GM23338 (cell line): Measurements from ENCODE around the gene BCAP29. TPM values are rescaled to one million over a fixed set of nuclear protein-coding genes. Genes with fewer than 3 reads are reported as not detected.

ENCODE experiments used
- ATAC-seq: fragments of 200-7000 bp; cut with Tn5 transposase; 3 replicates; pipeline ENCODE4 v1.9.1; 2020
- DNase-seq: peaks from one replicate; pipeline ENCODE4 v3.0.0-alpha.2; 2015; ENCODE audit warnings: low spot score
- H2AFZ ChIP-seq: fragments of 200-600 bp; sonication (generic); 2 replicates; pipeline ENCODE4 v1.8.0; 2016; ENCODE audit warnings: antibody characterized with exemption, mild to moderate bottlenecking, moderate library complexity
- H3F3A ChIP-seq: fragments of 200-600 bp; sonication (generic); replicated peaks from 2 replicates; pipeline ENCODE4 v1.8.0; 2017; ENCODE audit warnings: antibody characterized with exemption, mixed run types, low read depth
- H3K27ac ChIP-seq: fragments of 200-600 bp; sonication (generic); 2 replicates; pipeline ENCODE4 v1.6.1; 2016; ENCODE audit warnings: low read depth
- H3K27me3 ChIP-seq: fragments of 200-600 bp; sonication (generic); 2 replicates; pipeline ENCODE4 v1.8.0; 2016; ENCODE audit warnings: mild to moderate bottlenecking, mixed run types, moderate library complexity; ENCODE audit not compliant: insufficient read depth
- H3K36me3 ChIP-seq: fragments of 200-600 bp; sonication (generic); 2 replicates; pipeline ENCODE4 v1.8.0; 2016; ENCODE audit warnings: mild to moderate bottlenecking; ENCODE audit not compliant: insufficient read depth
- H3K4me1 ChIP-seq: fragments of 200-600 bp; sonication (generic); 2 replicates; pipeline ENCODE4 v1.8.0; 2016; ENCODE audit warnings: mild to moderate bottlenecking, moderate library complexity; ENCODE audit not compliant: insufficient read depth
- H3K4me2 ChIP-seq: fragments of 200-600 bp; sonication (generic); 2 replicates; pipeline ENCODE4 v1.7.1; 2017; ENCODE audit warnings: mixed run types
- H3K4me3 ChIP-seq: fragments of 200-600 bp; sonication (generic); 2 replicates; pipeline ENCODE4 v1.6.1; 2016; ENCODE audit warnings: mixed run types
- H3K79me2 ChIP-seq: fragments of 200-600 bp; sonication (generic); replicated peaks from 2 replicates; pipeline ENCODE4 v1.8.0; 2017; ENCODE audit warnings: mild to moderate bottlenecking; ENCODE audit not compliant: insufficient read depth
- H3K9me2 ChIP-seq: fragments of 200-600 bp; sonication (generic); 2 replicates; pipeline ENCODE4 v1.8.0; 2017; ENCODE audit not compliant: insufficient read depth
- H4K20me1 ChIP-seq: fragments of 200-600 bp; sonication (generic); replicated peaks from 2 replicates; pipeline ENCODE4 v1.8.0; 2017; ENCODE audit warnings: mild to moderate bottlenecking; ENCODE audit not compliant: insufficient read depth
- H3K27ac Mint-ChIP-seq: 2 replicates; pipeline ENCODE4 v1.8.0; 2020; ENCODE audit warnings: inconsistent platforms, mild to moderate bottlenecking, moderate library complexity, mixed read lengths
- H3K27me3 Mint-ChIP-seq: 3 replicates; pipeline ENCODE4 v1.8.0; 2022; ENCODE audit warnings: low read depth, mild to moderate bottlenecking, moderate library complexity, mixed read lengths, inconsistent platforms; ENCODE audit not compliant: insufficient read depth, poor library complexity
- H3K36me3 Mint-ChIP-seq: 3 replicates; pipeline ENCODE4 v1.8.0; 2021; ENCODE audit warnings: low read depth, mild to moderate bottlenecking, inconsistent platforms, moderate library complexity, mixed read lengths
- H3K4me1 Mint-ChIP-seq: 3 replicates; pipeline ENCODE4 v1.8.0; 2020; ENCODE audit warnings: mild to moderate bottlenecking, inconsistent platforms, mixed read lengths
- H3K4me3 Mint-ChIP-seq: 3 replicates; pipeline ENCODE4 v1.8.0; 2021; ENCODE audit warnings: moderate library complexity, mild to moderate bottlenecking, inconsistent platforms, mixed read lengths
- H3K9me3 Mint-ChIP-seq: 3 replicates; pipeline ENCODE4 v1.8.0; 2020; ENCODE audit warnings: moderate library complexity, mild to moderate bottlenecking, inconsistent platforms, mixed read lengths
- CREB1 ChIP-seq: fragments of 250-450 bp; sonication (Bioruptor Pico); IDR thresholded peaks from 2 replicates; pipeline ENCODE4 v1.5.0; 2020; ENCODE audit warnings: low read depth, mild to moderate bottlenecking, moderate library complexity
- CTCF ChIP-seq, 2 experiments: fragments of 200-600 bp in 1 of 2; sonication (generic) in 1 of 2; conservative IDR thresholded peaks; 2 replicates each; pipeline versions ENCODE4 v1.5.1 to v1.6.1; 2016 to 2017; ENCODE audit warnings: antibody characterized with exemption in 2 of 2, low read depth in 2 of 2, mild to moderate bottlenecking in 2 of 2, moderate library complexity in 1 of 2
- EZH2 ChIP-seq: fragments of 200-600 bp; sonication (generic); IDR thresholded peaks from one replicate; pipeline ENCODE4 v1.8.0; 2017; ENCODE audit warnings: antibody characterized with exemption, mild to moderate bottlenecking, low read depth; ENCODE audit not compliant: unreplicated experiment
- JUNB ChIP-seq: IDR thresholded peaks from one replicate; pipeline ENCODE4 v1.6.1; 2016; ENCODE audit warnings: antibody characterized with exemption; ENCODE audit not compliant: unreplicated experiment
- POLR2AphosphoS5 ChIP-seq: IDR thresholded peaks from 2 replicates; pipeline ENCODE4 v1.6.1; 2016; ENCODE audit warnings: antibody characterized with exemption, low read depth
- REST ChIP-seq: IDR thresholded peaks from one replicate; pipeline ENCODE4 v1.6.1; 2018; ENCODE audit warnings: antibody characterized with exemption; ENCODE audit not compliant: unreplicated experiment
- STAT1 ChIP-seq: IDR thresholded peaks from one replicate; pipeline ENCODE4 v1.6.1; 2016; ENCODE audit warnings: antibody characterized with exemption; ENCODE audit not compliant: unreplicated experiment
- ZNF114 ChIP-seq: fragments of 250-450 bp; sonication (Bioruptor Pico); IDR thresholded peaks from 2 replicates; pipeline ENCODE4 v1.5.0; 2020; ENCODE audit warnings: mild to moderate bottlenecking, moderate library complexity
- ZNF331 ChIP-seq: fragments of 250-450 bp; sonication (Bioruptor Pico); IDR thresholded peaks from 2 replicates; pipeline ENCODE4 v1.5.0; 2020; ENCODE audit warnings: low read depth, mild to moderate bottlenecking, moderate library complexity
- polyA plus RNA-seq: library from polyadenylated mRNA; unstranded; fragments of >200 nt; fragmentation: Nextera tagmentation; extraction: Ambion mirVana; gene quantifications from 2 replicates; pipeline ENCODE4 v1.2.1, GENCODE V29; 2016
- total RNA-seq: library from RNA; depleted of rRNA; stranded (reverse); fragments of >200 nt; shearing (Covaris generic); gene quantifications from 2 replicates; pipeline ENCODE4 v1.2.3, GENCODE V29; 2014

Gene BCAP29
- total and polyA plus RNA-seq, 2 experiments from 2014 or later: 18.4 to 24.0 TPM

GRCh38 chr7:107643407-107643806 lies 63.4 kb downstream of the BCAP29 start:
- no peaks in the 10 kb centered on the region for H3K79me2 ChIP-seq
- Mint-ChIP-seq H3K27ac (no peak overlapping the region), H3K36me3 (no peaks in the 10 kb centered on the region), H3K27me3 (peaks cover under 1% of the 10 kb centered on the region), H3K4me3 (no peak overlapping the region), H3K4me1 (peaks cover 1% of the 10 kb centered on the region; the same call in 1 of the 3 replicates), H3K9me3 (peaks cover 3% of the 10 kb centered on the region; the same call in 1 of the 3 replicates)
- no peak overlapping the region for H3K27ac ChIP-seq
- no peaks in the 10 kb centered on the region for H3K36me3 ChIP-seq
- no peaks in the 10 kb centered on the region for H4K20me1 ChIP-seq
- H3K4me2 ChIP-seq: no peak overlapping the region
- TF ChIP-seq ZNF114 (CRISPR knock-in tag): no peak
- no peak for TF ChIP-seq CREB1 (CRISPR knock-in tag)
- no peak for TF ChIP-seq EZH2
- no peak for TF ChIP-seq ZNF331 (CRISPR knock-in tag)
- TF ChIP-seq STAT1: no peak
- no peak for TF ChIP-seq JUNB
- peak; percentile 56 to 61 for TF ChIP-seq CTCF (conservative IDR thresholded peaks at IDR 0.05; ENCODE audit: low read depth in 2 of 2)
- H3K27me3 ChIP-seq: no peaks in the 10 kb centered on the region
- H3K4me3 ChIP-seq: no peak overlapping the region
- H3K4me1 ChIP-seq: 0 out of 2 replicates have a peak, but pooled peaks cover 6% of the 10 kb centered on the region
- DNase-seq (peak; percentile 48), ATAC-seq (peak; percentile 76)
- H3F3A ChIP-seq: no peaks in the 10 kb centered on the region
- no peak overlapping the region for H2AFZ ChIP-seq
- no peaks in the 10 kb centered on the region for H3K9me2 ChIP-seq

- Histone ChIP-seq H3K4me3 (no peak overlapping the region), H3K4me2 (no peak overlapping the region), H3K36me3 (no peaks in the 10 kb centered on the region), H3K79me2 (no peaks in the 10 kb centered on the region), H3K27me3 (no peaks in the 10 kb centered on the region), H3F3A (no peaks in the 10 kb centered on the region), H4K20me1 (no peaks in the 10 kb centered on the region), H3K27ac (no peak overlapping the region), H2AFZ (no peak overlapping the region), H3K4me1 (0 out of 2 replicates have a peak, but pooled peaks cover under 1% of the 10 kb centered on the region), H3K9me2 (no peaks in the 10 kb centered on the region)
- no peak for ATAC-seq
- no peaks in the 10 kb centered on the region for H3K36me3 Mint-ChIP-seq
- H3K27me3 Mint-ChIP-seq: no peaks in the 10 kb centered on the region
- DNase-seq: no peak
- H3K4me3 Mint-ChIP-seq: no peak overlapping the region
- no peaks in the 10 kb centered on the region for H3K4me1 Mint-ChIP-seq
- peaks cover 3% of the 10 kb centered on the region; the same call in 1 of the 3 replicates for H3K9me3 Mint-ChIP-seq
- no peak overlapping the region for H3K27ac Mint-ChIP-seq
- TF ChIP-seq POLR2AphosphoS5 (no peak), STAT1 (no peak), EZH2 (no peak), REST (no peak), CTCF (conservative IDR thresholded peaks at IDR 0.05; ENCODE audit: low read depth in 2 of 2) (no peak)
Measured at GRCh38 chr7:107643938-107644308, 63.9 kb downstream of the BCAP29 start.
